Measurements from ENCODE around the gene SLC6A4.

DNA sequence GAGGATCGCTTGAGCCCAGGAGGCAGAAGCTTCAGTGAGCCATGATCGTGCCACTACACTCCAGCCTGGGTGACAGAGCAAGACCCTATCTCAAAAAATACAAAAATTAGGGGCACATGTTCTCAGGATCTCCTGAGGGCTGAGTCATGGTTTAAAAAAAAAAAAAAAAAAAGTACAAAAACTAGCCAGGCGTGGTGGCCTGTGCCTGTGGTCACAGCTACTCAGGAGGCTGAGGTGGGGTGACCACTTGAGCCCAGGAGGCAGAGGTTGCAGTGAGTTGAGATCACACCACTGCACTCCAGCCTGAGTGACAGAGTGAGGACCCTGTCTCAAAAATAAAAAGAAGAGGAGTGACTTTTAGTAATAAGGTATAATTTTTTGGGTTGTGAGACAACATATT, 39.4 kb upstream of the SLC6A4 start:
- TF ChIP-seq, protein P1, sequence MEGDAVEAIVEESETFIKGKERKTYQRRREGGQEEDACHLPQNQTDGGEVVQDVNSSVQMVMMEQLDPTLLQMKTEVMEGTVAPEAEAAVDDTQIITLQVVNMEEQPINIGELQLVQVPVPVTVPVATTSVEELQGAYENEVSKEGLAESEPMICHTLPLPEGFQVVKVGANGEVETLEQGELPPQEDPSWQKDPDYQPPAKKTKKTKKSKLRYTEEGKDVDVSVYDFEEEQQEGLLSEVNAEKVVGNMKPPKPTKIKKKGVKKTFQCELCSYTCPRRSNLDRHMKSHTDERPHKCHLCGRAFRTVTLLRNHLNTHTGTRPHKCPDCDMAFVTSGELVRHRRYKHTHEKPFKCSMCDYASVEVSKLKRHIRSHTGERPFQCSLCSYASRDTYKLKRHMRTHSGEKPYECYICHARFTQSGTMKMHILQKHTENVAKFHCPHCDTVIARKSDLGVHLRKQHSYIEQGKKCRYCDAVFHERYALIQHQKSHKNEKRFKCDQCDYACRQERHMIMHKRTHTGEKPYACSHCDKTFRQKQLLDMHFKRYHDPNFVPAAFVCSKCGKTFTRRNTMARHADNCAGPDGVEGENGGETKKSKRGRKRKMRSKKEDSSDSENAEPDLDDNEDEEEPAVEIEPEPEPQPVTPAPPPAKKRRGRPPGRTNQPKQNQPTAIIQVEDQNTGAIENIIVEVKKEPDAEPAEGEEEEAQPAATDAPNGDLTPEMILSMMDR (conservative IDR thresholded peaks at IDR 0.05; ENCODE audit: low read length), result no peak
- TF ChIP-seq EZH2phosphoT487 (IDR thresholded peaks at IDR 0.05; ENCODE audit: borderline replicate concordance), result no peak
